ENCODE measurements around the gene MCF2L.

- TF ChIP-seq CTCF (conservative IDR thresholded peaks at IDR 0.05; ENCODE audit: low read depth, low read length): no peak
- no peak for TF ChIP-seq EZH2 (IDR thresholded peaks at IDR 0.05; ENCODE audit: borderline replicate concordance, low read depth, low read length, poor library complexity, severe bottlenecking)
These were observed 160.5 kb downstream of the MCF2L start for GRCh38 chr13:113129480-113129879.
